Measurements from ENCODE around the gene PARD6G.

- TF ChIP-seq CTCF (IDR thresholded peaks at IDR 0.05) (no peak), POLR2A (IDR thresholded peaks at IDR 0.05) (no peak)
Measured at GRCh38 chr18:80218341-80219227, 28.7 kb downstream of the PARD6G start.
